Measurements from ENCODE around the gene PTN.

PTN gene

DNA sequence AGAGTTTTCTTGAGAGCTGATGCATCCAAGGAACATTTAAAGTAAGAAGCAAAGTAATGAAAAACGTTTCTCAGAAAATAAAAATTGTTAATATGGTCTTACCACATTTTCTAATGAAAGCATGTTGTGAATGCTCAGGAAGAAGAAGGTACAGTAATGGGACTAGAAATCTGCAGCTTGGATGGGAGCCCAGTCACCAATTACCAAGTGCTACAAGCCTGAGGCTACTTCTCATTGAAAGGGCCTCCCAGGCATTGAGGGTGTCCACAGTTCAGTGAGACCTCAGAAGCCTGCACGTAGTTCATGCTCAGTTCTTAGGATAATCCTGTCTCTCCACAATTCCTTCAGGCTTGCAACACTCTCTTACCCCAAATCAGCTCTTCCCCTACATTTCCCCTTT lies 17.6 kb downstream of the PTN start:
- FAIRE-seq = no peak
- no peak for DNase-seq (ENCODE audit: insufficient read length, low spot score)
- TF ChIP-seq, protein P1, sequence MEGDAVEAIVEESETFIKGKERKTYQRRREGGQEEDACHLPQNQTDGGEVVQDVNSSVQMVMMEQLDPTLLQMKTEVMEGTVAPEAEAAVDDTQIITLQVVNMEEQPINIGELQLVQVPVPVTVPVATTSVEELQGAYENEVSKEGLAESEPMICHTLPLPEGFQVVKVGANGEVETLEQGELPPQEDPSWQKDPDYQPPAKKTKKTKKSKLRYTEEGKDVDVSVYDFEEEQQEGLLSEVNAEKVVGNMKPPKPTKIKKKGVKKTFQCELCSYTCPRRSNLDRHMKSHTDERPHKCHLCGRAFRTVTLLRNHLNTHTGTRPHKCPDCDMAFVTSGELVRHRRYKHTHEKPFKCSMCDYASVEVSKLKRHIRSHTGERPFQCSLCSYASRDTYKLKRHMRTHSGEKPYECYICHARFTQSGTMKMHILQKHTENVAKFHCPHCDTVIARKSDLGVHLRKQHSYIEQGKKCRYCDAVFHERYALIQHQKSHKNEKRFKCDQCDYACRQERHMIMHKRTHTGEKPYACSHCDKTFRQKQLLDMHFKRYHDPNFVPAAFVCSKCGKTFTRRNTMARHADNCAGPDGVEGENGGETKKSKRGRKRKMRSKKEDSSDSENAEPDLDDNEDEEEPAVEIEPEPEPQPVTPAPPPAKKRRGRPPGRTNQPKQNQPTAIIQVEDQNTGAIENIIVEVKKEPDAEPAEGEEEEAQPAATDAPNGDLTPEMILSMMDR (IDR thresholded peaks at IDR 0.05; ENCODE audit: insufficient read depth, missing control alignments) = no peak

DNA sequence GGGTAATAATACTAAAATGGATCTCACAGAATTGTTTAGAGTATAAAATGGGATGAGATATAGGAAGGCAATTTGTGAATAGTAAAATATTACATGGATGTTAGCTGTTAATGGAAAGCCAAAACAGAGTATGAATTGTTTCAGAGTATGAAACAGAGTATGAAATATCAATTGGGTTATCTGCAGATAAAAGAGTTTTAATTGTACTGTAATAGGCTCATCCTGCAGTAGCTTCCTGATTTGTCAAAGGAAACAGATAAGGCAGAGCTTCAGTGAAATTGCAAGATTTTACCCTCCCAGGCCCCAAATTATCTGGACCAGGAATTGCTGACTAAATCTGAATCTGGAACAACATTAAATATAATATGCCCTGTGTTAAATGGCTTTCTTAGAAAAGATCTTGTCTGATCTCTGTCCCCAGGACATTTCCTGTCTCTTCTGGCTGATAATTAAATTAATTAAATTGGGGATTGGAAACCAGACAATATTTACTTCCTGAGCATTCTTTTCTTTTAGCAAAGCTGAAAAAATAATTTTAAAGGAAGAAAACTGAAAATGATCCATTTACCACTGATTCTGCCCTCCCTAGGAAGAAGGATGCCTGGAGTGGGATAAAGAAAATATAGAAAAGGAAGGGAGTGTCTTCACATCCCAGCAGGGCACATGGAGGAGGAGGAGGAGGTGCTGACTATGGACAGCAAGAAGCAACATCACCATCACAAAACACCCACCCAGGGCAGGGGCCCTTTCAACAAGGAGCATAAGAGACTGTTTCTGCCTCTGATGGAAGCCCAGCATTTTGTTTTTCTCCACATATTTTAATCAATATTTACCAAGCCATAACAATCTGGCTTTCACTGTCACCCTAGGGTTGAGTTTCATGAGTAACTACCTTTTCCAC lies 18.5 kb downstream of the PTN start:
- no peak for DNase-seq (ENCODE audit: insufficient read length, low spot score)
- no peak for FAIRE-seq
- TF ChIP-seq, protein P1 (IDR thresholded peaks at IDR 0.05; ENCODE audit: insufficient read depth, missing control alignments) = no peak

- FAIRE-seq = no peak
- DNase-seq (ENCODE audit: insufficient read length, low spot score) = no peak
- TF ChIP-seq, protein P1 (IDR thresholded peaks at IDR 0.05; ENCODE audit: insufficient read depth, missing control alignments) = no peak
These were observed 26.7 kb downstream of the PTN start for GRCh38 chr7:137316648-137317353.

GRCh38 chr7:137313201-137313600 lies 30.3 kb downstream of the PTN start:
- TF ChIP-seq, protein P1 (IDR thresholded peaks at IDR 0.05; ENCODE audit: insufficient read depth, missing control alignments) = no peak
- FAIRE-seq (no peak), DNase-seq (ENCODE audit: insufficient read length, low spot score) (no peak)

DNA sequence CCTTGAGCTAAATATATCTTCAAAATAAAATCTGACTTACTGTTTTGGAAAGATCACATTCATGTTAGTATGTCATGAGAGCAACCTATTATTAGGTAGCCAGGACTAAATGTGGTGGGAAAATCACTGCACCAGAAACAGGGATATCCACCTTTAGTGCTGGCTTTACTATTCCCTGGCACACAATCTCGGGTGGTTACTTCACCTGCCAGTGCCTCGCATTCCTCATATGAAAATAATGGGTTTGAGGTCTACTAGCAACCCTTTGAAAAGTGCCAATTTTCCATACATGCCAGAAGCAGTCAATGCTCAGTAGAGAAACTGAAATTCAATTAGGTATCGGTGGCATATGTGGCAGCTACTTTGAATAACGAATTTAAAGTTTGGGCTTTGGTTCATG lies 36.8 kb downstream of the PTN start:
- DNase-seq (ENCODE audit: insufficient read length, low spot score) (no peak), FAIRE-seq (no peak)
- TF ChIP-seq, protein P1 (IDR thresholded peaks at IDR 0.05; ENCODE audit: insufficient read depth, missing control alignments) = no peak

- DNase-seq (ENCODE audit: insufficient read length, low spot score) (no peak), FAIRE-seq (no peak)
- TF ChIP-seq, protein P1 (IDR thresholded peaks at IDR 0.05; ENCODE audit: insufficient read depth, missing control alignments) = no peak
These were observed 37.5 kb downstream of the PTN start for GRCh38 chr7:137305901-137306621.

All from D721Med (cell line).